Endothelial cell of umbilical vein (primary cell): ENCODE results near the gene SLC25A19. TPM values are rescaled to one million over a fixed set of nuclear protein-coding genes. Genes with fewer than 3 reads are reported as not detected.

Experiments used
- BruUV-seq: library from RNA; stranded (reverse); fragments of 400-500 nt; replicated peaks from 2 replicates; lab custom pipeline; 2021; lab: Mats Ljungman, UMichigan
- CTCF ChIA-PET: fragments of 300-600, 350-600 bp; sonication (Branson Sonifier 250); formaldehyde crosslinking; loops from one replicate; lab custom pipeline; 2021; ENCODE audit warnings: antibody characterized with exemption, inconsistent platforms; lab: Charles Lee
- POLR2A ChIA-PET: fragments of 300-600, 350-600 bp; sonication (Branson Sonifier 250); formaldehyde crosslinking; loops from one replicate; lab custom pipeline; 2021; ENCODE audit warnings: antibody characterized with exemption, inconsistent platforms; lab: Charles Lee
- DNase-seq: peaks from one replicate; pipeline ENCODE4 v3.0.0-alpha.2; 2011; ENCODE audit warnings: low read depth, low spot score
- FAIRE-seq: peaks from 2 replicates; lab custom pipeline; 2011; peaks lifted over from hg19 to GRCh38; lab: Jason Lieb, UNC
- H2AFZ ChIP-seq: 2 replicates; pipeline ENCODE4 v1.6.0; 2012; ENCODE audit warnings: low read depth, low read length, control low read depth, inconsistent platforms
- H3K27ac ChIP-seq: 2 replicates; pipeline ENCODE4 v1.5.1; 2011; ENCODE audit warnings: low read depth, mild to moderate bottlenecking, control low read depth, low read length, moderate library complexity; ENCODE audit not compliant: insufficient read depth
- H3K27me3 ChIP-seq, 2 experiments: 2 replicates each; pipeline versions ENCODE4 v1.6.0 to v1.6.1; 2011; ENCODE audit warnings: low read length in 2 of 2, mixed read lengths in 1 of 2; ENCODE audit not compliant: control insufficient read depth in 2 of 2, insufficient read depth in 2 of 2
- H3K36me3 ChIP-seq, 2 experiments: 2 replicates in 1 of 2; 3 replicates in 1 of 2; pipeline ENCODE4 v1.5.1; 2011; ENCODE audit warnings: low read length in 2 of 2, mild to moderate bottlenecking in 1 of 2, moderate library complexity in 1 of 2; ENCODE audit not compliant: control insufficient read depth in 2 of 2, insufficient read depth in 2 of 2; ENCODE audit errors: extremely low read depth in 1 of 2
- H3K4me1 ChIP-seq: 3 replicates; pipeline ENCODE4 v1.5.1; 2011; ENCODE audit warnings: mild to moderate bottlenecking, low read length; ENCODE audit not compliant: control insufficient read depth, insufficient read depth; ENCODE audit errors: extremely low read depth
- H3K4me2 ChIP-seq: 2 replicates; pipeline ENCODE4 v1.6.1; 2011; ENCODE audit warnings: low read length, control low read depth, mixed read lengths; ENCODE audit not compliant: insufficient read depth
- H3K4me3 ChIP-seq, 3 experiments: fragments of 200-600 bp in 1 of 3; sonication (generic), shearing (Covaris generic) in 1 of 3; replicated peaks in 1 of 3; 2 replicates each; pipeline ENCODE4 v1.5.1; 2011 to 2016; ENCODE audit warnings: control low read depth in 3 of 3, low read length in 3 of 3, mild to moderate bottlenecking in 2 of 3, inconsistent platforms in 1 of 3, low read depth in 1 of 3, moderate library complexity in 1 of 3; ENCODE audit not compliant: insufficient read depth in 1 of 3
- H3K79me2 ChIP-seq: 2 replicates; pipeline ENCODE4 v1.6.0; 2012; ENCODE audit warnings: low read length, inconsistent platforms; ENCODE audit not compliant: control insufficient read depth, insufficient read depth
- H3K9ac ChIP-seq: replicated peaks from 2 replicates; pipeline ENCODE3; 2011; ENCODE audit warnings: low read length, control low read depth; ENCODE audit not compliant: insufficient read depth; ENCODE audit errors: extremely low read depth
- H3K9me1 ChIP-seq: replicated peaks from 3 replicates; pipeline ENCODE4 v1.6.0; 2011; ENCODE audit warnings: mild to moderate bottlenecking, low read length; ENCODE audit not compliant: control insufficient read depth, insufficient read depth; ENCODE audit errors: extremely low read depth
- H3K9me3 ChIP-seq: replicated peaks from 2 replicates; pipeline ENCODE4 v1.5.1; 2012; ENCODE audit warnings: low read length, inconsistent platforms; ENCODE audit not compliant: control insufficient read depth, insufficient read depth
- H4K20me1 ChIP-seq: replicated peaks from 2 replicates; pipeline ENCODE3; 2011; ENCODE audit warnings: mild to moderate bottlenecking, low read length; ENCODE audit not compliant: control insufficient read depth, insufficient read depth; ENCODE audit errors: extremely low read depth
- CTCF ChIP-seq, 2 donors: IDR thresholded peaks; 1 replicate in 1 of 2; 2 replicates in 1 of 2; pipeline ENCODE4 v1.5.1; 2011; ENCODE audit warnings: low read length in 2 of 2, mild to moderate bottlenecking in 2 of 2, moderate library complexity in 2 of 2, control low read depth in 1 of 2, inconsistent platforms in 1 of 2, low read depth in 1 of 2; ENCODE audit not compliant: insufficient read depth in 1 of 2; ENCODE audit errors: extremely low read depth in 1 of 2
- EZH2 ChIP-seq: IDR thresholded peaks from 2 replicates; pipeline ENCODE4 v1.6.1; 2012; ENCODE audit warnings: borderline replicate concordance, low read depth, mild to moderate bottlenecking, moderate library complexity, low read length, inconsistent platforms; ENCODE audit not compliant: severe bottlenecking
- FOS ChIP-seq: IDR thresholded peaks from 2 replicates; pipeline ENCODE4 v1.6.1; 2011; ENCODE audit warnings: mild to moderate bottlenecking, low read length, moderate library complexity, borderline replicate concordance; ENCODE audit not compliant: insufficient read depth
- GATA2 ChIP-seq: IDR thresholded peaks from 2 replicates; pipeline ENCODE4 v1.7.0; 2011; ENCODE audit warnings: low read depth, mild to moderate bottlenecking, moderate library complexity, mixed read lengths, low read length; ENCODE audit not compliant: insufficient read length, insufficient read depth
- JUN ChIP-seq: IDR thresholded peaks from 2 replicates; pipeline ENCODE4 v1.6.1; 2011; ENCODE audit warnings: borderline replicate concordance, low read depth; ENCODE audit not compliant: insufficient read length, insufficient read depth
- MAX ChIP-seq: IDR thresholded peaks from 2 replicates; pipeline ENCODE4 v1.6.1; 2011; ENCODE audit not compliant: insufficient read depth, insufficient read length
- MYC ChIP-seq: IDR thresholded peaks from one replicate; pipeline ENCODE4 v1.6.1; 2011; ENCODE audit warnings: mild to moderate bottlenecking, low read depth, low read length
- POLR2A ChIP-seq: IDR thresholded peaks from 2 replicates; pipeline ENCODE4 v1.6.1; 2012; ENCODE audit warnings: low read depth, mild to moderate bottlenecking, control low read depth, low read length
- POLR2AphosphoS5 ChIP-seq: IDR thresholded peaks from 2 replicates; pipeline ENCODE4 v1.6.1; 2012; ENCODE audit warnings: low read depth, mild to moderate bottlenecking, control low read depth, low read length, moderate library complexity; ENCODE audit not compliant: insufficient read depth
- dilution Hi-C: fragments of 300-500 bp; cut with MboI; formaldehyde crosslinking; loops from one replicate; pipeline ENCODE4 v1.15.0; 2019; ENCODE audit warnings: low sequenced_read_pairs; ENCODE audit not compliant: extremely low pct_ligation_motif_present
- intact Hi-C: fragments of 100-400 bp; cut with micrococcal nuclease; formaldehyde crosslinking; loops from one replicate; pipeline ENCODE4 v1.10.0; 2022
- polyA plus RNA-seq, 4 experiments: library from polyadenylated mRNA; depleted of rRNA in 3 of 4; stranded (reverse) in 3 of 4; unstranded in 1 of 4; fragments of >200 nt; gene quantifications; 2 replicates each; pipeline versions ENCODE4 v1.2.1 to v1.2.3, GENCODE V29; 2011 to 2012; ENCODE audit warnings: missing spikeins in 1 of 4
- total RNA-seq: library from RNA; stranded (reverse); gene quantifications from 2 replicates; pipeline ENCODE4 v1.2.3, GENCODE V29; 2021

Gene SLC25A19
- total and polyA plus RNA-seq, 2 donors (not counting 3 experiments of a cell fraction or from before 2014, with no cell fraction given) = 20.6 to 20.9 TPM

GRCh38 chr17:75244133-75244866, 44.9 kb downstream of the SLC25A19 start:
- POLR2A ChIA-PET = interaction anchor here (0.5 kb wide), 1 partner anchor 72 kb away, joined by 5 read pairs; no protein-coding TSS in a partner anchor
- intact Hi-C loops (no loop called here), dilution Hi-C loops (no loop called here)
- Histone ChIP-seq H3K9me3 (no peaks in the 10 kb centered on the region), H3K36me3 (peaks cover 5 to 50% of the 10 kb centered on the region in 2 experiments), H3K79me2 (peaks cover 7% of the 10 kb centered on the region), H3K27me3 (no peaks in the 10 kb centered on the region), H3K4me1 (no peaks in the 10 kb centered on the region), H2AFZ (no peak overlapping the region), H3K9me1 (no peaks in the 10 kb centered on the region), H3K9ac (no peak overlapping the region), H3K27ac (no peak overlapping the region), H3K4me2 (no peak overlapping the region), H3K4me3 (no peak overlapping the region), H4K20me1 (no peaks in the 10 kb centered on the region)
- CTCF ChIA-PET = interaction anchor here (7.6 kb wide), 1 partner anchor 27 kb away, joined by 91 read pairs; the partner anchor contains the start of gene MIF4GD
- DNase-seq = no peak
- no TSS peak for BruUV-seq
- TF ChIP-seq GATA2 (no peak), JUN (no peak), MAX (no peak), EZH2 (no peak), MYC (no peak), CTCF (IDR thresholded peaks at IDR 0.05; ENCODE audit: extremely low read depth in 1 of 2, insufficient read depth in 1 of 2, low read depth in 1 of 2, low read length in 2 of 2) (no peak), POLR2AphosphoS5 (no peak), FOS (no peak), POLR2A (no peak)
- FAIRE-seq = no peak
